Middle frontal gyrus (tissue), 1 donor: ENCODE data around the gene ELK3.
"Not testable (repeated sequence)": the region's sequence is repeated elsewhere in the genome, so short reads cannot be mapped to it uniquely, and the experiment has no call there.

Experiments used
- DNase-seq: peaks from one replicate; pipeline ENCODE4 v3.0.0-alpha.2; 2015; ENCODE audit warnings: low spot score; ENCODE audit errors: extremely low spot score

The ELK3 gene

GRCh38 chr12:96303653-96304052 lies 109.5 kb downstream of the ELK3 start:
- no peak for DNase-seq

GRCh38 chr12:96305665-96306064 lies 111.5 kb downstream of the ELK3 start:
- no peak for DNase-seq

GRCh38 chr12:96308881-96309280 lies 114.7 kb downstream of the ELK3 start:
- DNase-seq, result no peak

- no peak for DNase-seq
Measured at GRCh38 chr12:96310067-96310466, 115.9 kb downstream of the ELK3 start.

GRCh38 chr12:96311191-96311590 lies 117.0 kb downstream of the ELK3 start:
- DNase-seq, result no peak

GRCh38 chr12:96313606-96314005 lies 119.4 kb downstream of the ELK3 start:
- DNase-seq, result no peak

- DNase-seq, result no peak
Measured at GRCh38 chr12:96314723-96315122, 120.5 kb downstream of the ELK3 start.

- DNase-seq, result not testable (repeated sequence)
Measured at GRCh38 chr12:96315741-96316481, 121.7 kb downstream of the ELK3 start.

- not testable (repeated sequence) for DNase-seq
Measured at GRCh38 chr12:96317801-96318200, 123.6 kb downstream of the ELK3 start.
